Esophagus (tissue), 2 donors: Measurements from ENCODE around the gene POM121. TPM values are rescaled to one million over a fixed set of nuclear protein-coding genes. Genes with fewer than 3 reads are reported as not detected.
"Not testable (repeated sequence)": the region's sequence is repeated elsewhere in the genome, so short reads cannot be mapped to it uniquely, and the experiment has no call there.

Experiments
- H3K27ac ChIP-seq, 2 donors: one replicate each; pipeline ENCODE4 v1.5.1; 2013; ENCODE audit warnings: low read depth in 2 of 2, mild to moderate bottlenecking in 2 of 2, inconsistent platforms in 1 of 2, low read length in 1 of 2, moderate library complexity in 1 of 2
- H3K27me3 ChIP-seq, 2 donors: one replicate each; pipeline ENCODE4 v1.6.1; 2013; ENCODE audit warnings: low read length in 2 of 2, control low read depth in 1 of 2, mild to moderate bottlenecking in 1 of 2; ENCODE audit not compliant: insufficient read depth in 2 of 2, control insufficient read depth in 1 of 2
- H3K36me3 ChIP-seq, 2 donors: one replicate each; pipeline ENCODE4 v1.6.1; 2013; ENCODE audit warnings: low read length in 1 of 2; ENCODE audit not compliant: control insufficient read depth in 2 of 2, insufficient read depth in 2 of 2
- H3K4me1 ChIP-seq, 2 donors: one replicate each; pipeline ENCODE4 v1.6.1; 2013; ENCODE audit warnings: low read length in 1 of 2; ENCODE audit not compliant: control insufficient read depth in 2 of 2, insufficient read depth in 2 of 2
- H3K4me3 ChIP-seq, 2 donors: one replicate each; pipeline ENCODE4 v1.5.1; 2013; ENCODE audit warnings: low read length in 2 of 2, mild to moderate bottlenecking in 2 of 2, low read depth in 1 of 2, moderate library complexity in 1 of 2
- H3K9me3 ChIP-seq, 2 donors: one replicate each; pipeline ENCODE4 v1.6.1; 2013; ENCODE audit warnings: mild to moderate bottlenecking in 2 of 2, low read depth in 1 of 2, low read length in 1 of 2, moderate library complexity in 1 of 2; ENCODE audit not compliant: control insufficient read depth in 2 of 2, insufficient read depth in 1 of 2
- WGBS, 2 donors: extraction: QIAGEN DNeasy Blood & Tissue Kit; methylation state at CpG; one replicate each; pipeline ENCODE4 v1.1.7; 2013; 5-methylcytosine and 5-hydroxymethylcytosine counted together
- polyA plus RNA-seq, 2 donors: library from polyadenylated mRNA; stranded (reverse); fragments of 200-250 nt; gene quantifications; one replicate each; pipeline ENCODE4 v1.2.3, GENCODE V29; 2013
- donor health status: healthy with polysubstance abuse.
- donor health status: Bipolar disorder and iron deficiency.

The POM121 gene
- polyA plus RNA-seq = 10 to 100 TPM; 10.2 to 10.8 TPM

DNA sequence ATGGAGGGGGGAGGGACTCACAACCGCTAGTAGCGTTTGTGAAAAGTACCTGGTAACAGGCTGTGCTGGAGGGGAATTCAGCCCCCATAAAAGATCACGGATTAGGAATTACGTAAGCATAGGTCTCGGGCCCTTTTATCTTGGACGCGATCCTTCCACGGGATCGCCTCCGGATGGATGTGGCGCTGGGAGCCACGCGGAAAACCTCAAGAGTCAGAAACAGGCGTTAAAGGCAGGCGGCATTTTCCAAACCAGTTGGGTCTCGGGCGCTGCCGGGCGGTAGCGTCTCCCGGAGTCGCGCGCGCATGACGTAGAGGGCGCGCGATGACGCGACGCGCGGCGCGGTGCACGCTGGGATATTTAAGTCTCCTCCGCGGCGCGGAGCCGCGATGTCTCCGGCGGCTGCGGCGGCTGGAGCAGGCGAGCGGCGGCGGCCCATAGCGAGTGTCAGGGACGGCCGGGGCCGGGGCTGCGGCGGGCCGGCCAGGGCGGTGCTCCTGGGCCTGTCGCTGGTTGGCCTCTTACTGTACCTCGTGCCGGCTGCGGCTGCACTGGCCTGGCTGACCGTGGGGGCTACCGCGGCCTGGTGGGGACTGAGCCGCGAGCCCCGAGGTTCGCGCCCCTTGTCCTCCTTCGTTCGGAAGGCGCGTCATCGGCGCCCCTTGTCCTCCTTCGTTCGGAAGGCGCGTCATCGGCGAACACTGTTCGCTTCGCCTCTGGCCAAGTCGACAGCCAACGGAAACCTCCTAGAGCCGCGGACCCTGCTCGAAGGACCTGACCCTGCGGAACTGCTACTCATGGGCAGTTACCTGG lies at the start of gene POM121:
POM121 (plus strand) TSS at position 363 of the 813 bp plus-strand sequence; CDS start at position 390, 27 bp downstream.
- Histone ChIP-seq H3K27ac (peak within 1 kb of the TSS; percentile 94 to 95), H3K36me3 (peaks cover 0 to 4% of the 10 kb centered on the region in 2 donors), H3K27me3 (no peaks in the 10 kb centered on the region), H3K4me1 (no peaks in the 10 kb centered on the region), H3K9me3 (no peaks in the 10 kb centered on the region), H3K4me3 (peak within 1 kb of the TSS; percentile 66 to 85)
- 0% methylated on average over 87 to 91 of the region's 91 CpGs for WGBS, 2 donors

DNA sequence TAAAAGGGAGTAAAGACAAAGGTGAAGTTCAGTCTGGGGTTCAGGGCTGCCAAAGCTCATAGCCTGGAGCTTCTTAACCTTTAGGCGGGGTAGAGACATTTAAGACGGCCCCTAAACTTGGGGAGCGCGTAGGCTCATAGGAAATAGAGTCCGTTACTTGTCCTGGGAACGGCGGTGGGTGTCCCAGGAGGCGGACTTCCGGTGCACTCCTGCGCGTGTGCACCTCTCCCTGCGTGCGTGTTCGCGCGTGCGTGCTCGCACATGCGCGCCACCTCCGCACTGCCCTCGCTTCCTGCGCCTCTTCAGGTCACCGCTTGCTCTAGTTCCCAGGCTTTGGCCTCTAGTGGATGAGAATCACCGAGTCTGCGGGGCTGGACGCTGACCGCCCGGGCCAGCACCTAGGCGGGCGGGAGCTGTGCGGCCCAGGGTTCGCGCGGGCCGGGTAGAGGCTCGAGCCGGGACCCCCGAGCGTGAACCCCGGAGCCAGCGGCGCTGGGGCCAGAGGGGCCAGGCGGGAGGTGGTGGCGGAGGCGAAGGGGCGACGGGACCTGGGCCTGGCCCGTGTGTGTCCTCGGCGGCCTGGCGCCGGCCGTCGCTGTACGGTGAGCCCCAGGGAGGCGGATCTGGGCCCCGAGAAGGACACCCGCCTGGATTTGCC lies 45.7 kb upstream of the POM121 start:
- not testable (repeated sequence) for H3K27me3 ChIP-seq, H3K36me3 ChIP-seq, H3K9me3 ChIP-seq, H3K4me1 ChIP-seq
- peak overlapping the region; percentile 73 to 83 for H3K4me3 ChIP-seq
- WGBS, 2 donors = 0 to 1% methylated on average over 37 to 58 of the region's 59 CpGs
- peak overlapping the region; percentile 83 to 89 for H3K27ac ChIP-seq

DNA sequence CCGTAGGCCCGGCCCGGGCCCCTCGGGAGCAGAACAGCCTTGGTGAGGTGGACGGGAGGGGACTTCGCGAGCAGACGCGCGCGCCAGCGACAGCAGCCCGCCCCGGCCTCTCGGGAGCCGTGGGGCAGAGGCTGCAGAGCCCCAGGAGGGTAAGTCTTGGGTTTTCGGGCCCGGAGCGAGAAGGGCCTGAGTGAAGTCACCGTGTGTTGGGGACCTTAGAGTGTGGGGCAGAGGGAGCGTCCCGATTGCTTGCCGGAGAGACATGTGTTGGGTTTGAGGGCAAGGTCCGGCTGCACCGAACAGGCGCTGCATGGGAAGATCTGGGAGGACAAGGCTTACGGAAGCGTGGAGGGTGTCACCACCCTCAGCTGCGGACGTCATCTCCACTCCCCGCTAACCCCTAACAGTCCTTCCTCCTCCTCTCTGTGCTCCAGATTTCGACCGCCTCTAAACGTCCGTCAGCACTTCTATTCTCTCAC lies 45.1 kb upstream of the POM121 start:
- peak overlapping the region; percentile 73 to 83 for H3K4me3 ChIP-seq
- WGBS, 2 donors = 1 to 2% methylated on average over 27 to 35 of the region's 35 CpGs
- not testable (repeated sequence) for H3K9me3 ChIP-seq, H3K4me1 ChIP-seq, H3K27me3 ChIP-seq, H3K36me3 ChIP-seq
- peak overlapping the region; percentile 79 to 83 for H3K27ac ChIP-seq

DNA sequence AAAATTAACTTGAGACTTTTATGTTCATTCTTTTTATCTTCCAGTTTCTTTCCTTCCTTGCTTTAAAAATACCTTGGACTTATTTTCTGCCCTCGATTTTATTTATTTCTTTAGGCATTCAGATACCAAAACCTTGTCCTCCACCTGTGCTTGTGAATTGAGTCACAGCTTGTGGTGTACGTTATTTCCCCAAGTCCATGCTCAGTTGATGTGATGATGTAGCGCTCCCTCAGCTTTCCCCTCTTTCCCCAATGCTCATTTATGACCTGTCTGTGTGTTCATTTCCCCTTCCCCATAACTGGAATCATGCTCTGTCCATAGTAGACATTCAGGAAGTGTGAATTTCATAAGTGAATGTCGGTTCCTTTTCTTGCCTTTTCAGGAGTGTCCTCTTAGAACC lies 33.1 kb upstream of the POM121 start:
- H3K9me3 ChIP-seq, H3K27me3 ChIP-seq, H3K27ac ChIP-seq, H3K4me3 ChIP-seq, H3K4me1 ChIP-seq: not testable (repeated sequence)
- H3K36me3 ChIP-seq = peaks cover 4 to 13% of the 10 kb centered on the region in 2 donors
- WGBS, 2 donors = 87 to 89% methylated on average over 4 of the region's 4 CpGs

DNA sequence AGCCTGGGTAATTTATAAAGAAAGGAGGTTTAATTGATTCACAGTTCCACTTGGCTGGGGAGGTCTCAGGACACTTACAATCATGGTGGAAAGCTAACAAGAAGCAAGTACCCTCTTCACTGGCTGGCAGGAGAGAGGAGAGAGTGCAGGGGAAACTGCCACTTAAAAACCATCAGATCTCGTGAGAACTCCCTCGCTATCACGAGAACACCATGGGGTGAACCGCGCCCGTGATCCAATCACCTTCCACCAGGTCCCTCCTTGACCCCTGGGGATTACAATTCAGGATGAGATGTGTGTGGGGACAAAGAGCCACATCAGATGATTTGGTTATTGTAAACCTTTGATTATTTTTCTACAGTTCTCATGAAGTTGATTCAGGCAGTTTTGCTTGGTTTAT lies 20.2 kb upstream of the POM121 start:
- not testable (repeated sequence) for H3K27me3 ChIP-seq, H3K4me1 ChIP-seq, H3K4me3 ChIP-seq, H3K27ac ChIP-seq, H3K36me3 ChIP-seq, H3K9me3 ChIP-seq
- WGBS, 2 donors = 96 to 97% methylated on average over 6 of the region's 6 CpGs

DNA sequence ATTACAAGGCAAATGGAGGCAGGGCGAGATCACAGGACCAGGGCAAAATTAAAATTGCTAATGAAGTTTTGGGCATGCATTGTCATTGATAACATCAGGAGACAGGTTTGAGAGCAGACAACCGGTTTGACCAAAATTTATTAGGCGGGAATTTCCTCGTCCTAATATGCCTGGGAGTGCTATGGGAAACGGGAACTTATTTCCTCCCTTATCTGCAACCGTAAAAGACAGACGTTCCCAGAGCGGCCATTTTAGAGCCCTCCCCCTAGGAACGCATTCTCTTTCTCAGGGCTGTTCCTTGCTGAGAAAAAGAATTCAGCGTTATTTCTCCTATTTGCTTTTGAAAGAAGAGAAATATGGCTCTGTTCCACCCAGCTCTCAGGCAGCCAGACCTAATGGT lies 16.5 kb upstream of the POM121 start:
- not testable (repeated sequence) for H3K9me3 ChIP-seq, H3K4me1 ChIP-seq, H3K27me3 ChIP-seq, H3K4me3 ChIP-seq, H3K27ac ChIP-seq, H3K36me3 ChIP-seq
- WGBS, 2 donors = 92 to 96% methylated on average over 10 of the region's 10 CpGs

DNA sequence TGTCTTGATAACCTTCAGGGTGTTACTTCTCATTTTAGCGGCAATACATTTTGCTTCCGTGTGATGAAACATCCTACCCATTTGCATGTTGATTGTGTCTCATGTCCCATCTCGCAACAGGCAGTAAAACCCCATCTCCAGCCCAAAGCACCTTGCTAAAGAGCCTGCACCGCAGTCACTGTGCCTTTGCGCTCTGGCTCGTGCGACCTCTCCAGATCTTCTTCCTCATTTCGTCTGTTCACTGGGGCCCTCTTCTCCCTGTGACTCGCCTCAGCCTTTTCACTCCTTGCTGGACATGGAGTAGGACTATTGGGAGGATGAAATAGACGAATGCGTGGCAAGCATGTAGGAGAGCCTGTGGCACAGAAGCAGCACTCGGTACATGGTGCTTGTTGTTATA lies 13.5 kb upstream of the POM121 start:
- not testable (repeated sequence) for H3K36me3 ChIP-seq, H3K4me1 ChIP-seq, H3K4me3 ChIP-seq, H3K27me3 ChIP-seq, H3K9me3 ChIP-seq, H3K27ac ChIP-seq
- 90 to 93% methylated on average over 8 to 10 of the region's 12 CpGs for WGBS, 2 donors

DNA sequence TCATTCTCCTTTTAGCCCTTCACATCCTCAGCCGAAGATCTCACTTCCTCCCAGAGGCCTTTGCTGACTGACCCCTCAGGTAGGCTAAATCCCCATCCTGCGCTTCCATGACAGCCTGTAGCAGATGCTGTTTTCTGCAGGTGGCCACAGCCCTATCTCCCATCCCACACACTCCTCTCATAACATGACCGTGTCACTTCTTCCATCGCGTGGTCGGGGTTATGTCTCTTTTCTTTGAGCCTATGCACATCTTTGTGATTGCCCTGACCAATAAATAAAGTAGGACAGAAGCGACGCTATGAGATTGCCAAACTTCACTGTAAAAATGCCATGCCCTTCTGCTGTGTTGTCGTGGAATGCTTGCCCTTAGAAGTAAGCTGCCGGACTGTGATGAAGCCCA lies 11.1 kb upstream of the POM121 start:
- not testable (repeated sequence) for H3K9me3 ChIP-seq, H3K27me3 ChIP-seq, H3K36me3 ChIP-seq, H3K27ac ChIP-seq, H3K4me3 ChIP-seq, H3K4me1 ChIP-seq
- WGBS, 2 donors = 85 to 87% methylated on average over 10 of the region's 10 CpGs

DNA sequence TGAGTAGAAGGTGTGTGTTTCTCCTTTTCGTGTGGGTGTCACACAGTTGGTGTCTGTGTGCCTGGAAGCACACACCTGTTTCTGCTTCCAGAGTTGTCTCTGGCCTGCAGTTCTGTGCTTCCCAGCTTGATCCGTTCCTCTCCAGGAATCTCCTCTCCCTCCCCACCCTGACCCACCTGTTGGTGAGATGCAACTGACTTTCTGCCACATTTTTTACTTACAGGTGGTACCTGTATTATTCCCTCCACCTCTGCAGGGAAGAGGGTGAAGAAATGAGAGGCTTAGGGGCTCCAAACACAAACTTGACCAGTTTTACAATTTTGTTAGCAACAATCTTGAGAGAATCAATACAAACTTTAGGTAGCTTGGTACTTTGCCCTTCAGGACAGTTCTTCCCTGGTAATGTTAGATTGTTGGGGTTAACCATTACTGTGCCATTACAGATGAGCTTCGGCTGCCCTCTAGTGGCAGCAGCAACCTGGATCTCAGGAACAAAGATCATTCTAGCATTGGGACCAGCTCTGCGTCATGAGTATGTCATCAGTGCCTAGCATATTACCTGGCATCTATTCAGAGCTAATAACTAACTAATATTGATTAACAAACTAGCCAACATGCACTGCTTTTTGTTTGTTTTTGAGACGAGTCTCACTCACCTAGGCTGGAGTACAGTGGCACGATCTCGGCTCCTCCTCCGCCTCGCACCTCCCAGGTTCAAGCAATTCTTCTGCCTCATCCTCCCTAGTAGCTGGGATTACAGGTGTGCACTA lies 10.0 kb upstream of the POM121 start:
- 57 to 66% methylated on average over 9 of the region's 9 CpGs for WGBS, 2 donors
- H3K4me3 ChIP-seq, H3K27me3 ChIP-seq, H3K36me3 ChIP-seq, H3K27ac ChIP-seq, H3K4me1 ChIP-seq, H3K9me3 ChIP-seq: not testable (repeated sequence)
